ENCODE data around the gene RAB31.
A peak's percentile ranks its signal among the peaks of the same experiment; 100 is the strongest.

Gene RAB31

GRCh38 chr18:9694174-9694573 is 13.9 kb upstream of the RAB31 start:
- no peak for DNase-seq

DNA sequence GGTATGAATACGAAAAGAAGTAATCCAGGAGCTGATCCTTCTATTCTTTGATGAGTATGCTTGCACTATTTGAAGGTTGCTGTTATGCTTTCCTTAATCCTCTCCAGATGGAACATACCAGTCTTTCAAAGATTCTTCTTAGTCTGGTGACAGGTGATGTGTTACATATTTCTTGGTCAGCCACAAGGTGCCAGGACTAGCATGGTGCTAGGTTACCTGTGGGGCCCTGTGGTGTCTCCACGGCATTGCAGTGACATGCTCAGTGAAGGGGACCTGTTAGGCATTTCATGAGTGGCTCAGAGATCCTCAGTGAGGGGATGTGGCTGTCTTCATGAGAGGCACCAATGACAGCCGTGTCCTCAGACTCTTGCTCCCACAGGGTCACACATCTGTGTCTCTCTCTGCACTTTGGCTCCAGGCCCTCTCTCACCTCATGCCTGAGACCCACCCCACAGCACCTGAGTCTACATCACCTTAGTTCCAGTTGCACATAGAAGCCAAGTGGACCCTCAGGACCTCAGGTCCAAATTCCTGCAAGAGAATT is 13.1 kb upstream of the RAB31 start:
- DNase-seq: no peak

GRCh38 chr18:9695605-9696004 is 12.5 kb upstream of the RAB31 start:
- no peak for DNase-seq

DNA sequence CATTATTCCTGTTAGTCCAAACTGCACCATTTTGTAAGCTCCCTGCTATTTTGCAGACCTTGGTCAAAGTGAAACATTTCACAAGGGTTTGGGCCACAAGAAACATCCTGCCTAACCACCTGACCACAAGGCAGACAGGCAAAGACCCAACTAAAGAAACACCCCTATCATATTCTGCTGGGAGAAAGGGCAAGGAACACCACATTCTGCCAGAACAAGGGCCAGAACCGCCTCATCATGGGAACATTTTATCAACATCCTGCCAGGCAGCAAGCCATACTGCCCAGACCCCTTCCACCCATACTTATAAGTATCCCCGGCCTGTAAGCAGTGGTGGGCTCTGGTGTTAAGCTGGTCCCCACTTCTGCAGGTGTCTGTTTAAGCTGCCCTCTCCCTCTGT is 12.0 kb upstream of the RAB31 start:
- no peak for DNase-seq

- no peak for DNase-seq
These were observed 11.4 kb upstream of the RAB31 start for GRCh38 chr18:9696701-9697100.

DNA sequence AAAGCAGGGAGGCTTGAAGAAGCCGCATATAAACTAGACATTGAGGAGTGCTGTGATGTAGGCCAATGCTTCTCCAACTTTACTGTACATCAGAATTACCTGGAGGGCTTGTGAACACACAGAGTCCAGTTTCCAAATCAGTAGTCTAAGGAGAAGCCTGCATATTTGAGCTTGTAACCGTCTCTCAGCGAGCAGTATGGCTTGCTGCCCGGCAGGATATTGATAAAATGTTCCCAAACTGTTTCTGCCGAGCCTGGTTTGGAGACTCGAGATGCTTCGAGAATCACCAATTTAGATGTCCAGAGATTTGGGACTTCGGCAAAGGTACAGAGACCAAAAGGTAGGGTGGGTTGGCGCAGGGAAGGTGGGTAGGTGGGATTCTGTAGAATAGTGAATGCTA is 11.0 kb upstream of the RAB31 start:
- DNase-seq: no peak

GRCh38 chr18:9698497-9698896 is 9.6 kb upstream of the RAB31 start:
- no peak for DNase-seq

DNA sequence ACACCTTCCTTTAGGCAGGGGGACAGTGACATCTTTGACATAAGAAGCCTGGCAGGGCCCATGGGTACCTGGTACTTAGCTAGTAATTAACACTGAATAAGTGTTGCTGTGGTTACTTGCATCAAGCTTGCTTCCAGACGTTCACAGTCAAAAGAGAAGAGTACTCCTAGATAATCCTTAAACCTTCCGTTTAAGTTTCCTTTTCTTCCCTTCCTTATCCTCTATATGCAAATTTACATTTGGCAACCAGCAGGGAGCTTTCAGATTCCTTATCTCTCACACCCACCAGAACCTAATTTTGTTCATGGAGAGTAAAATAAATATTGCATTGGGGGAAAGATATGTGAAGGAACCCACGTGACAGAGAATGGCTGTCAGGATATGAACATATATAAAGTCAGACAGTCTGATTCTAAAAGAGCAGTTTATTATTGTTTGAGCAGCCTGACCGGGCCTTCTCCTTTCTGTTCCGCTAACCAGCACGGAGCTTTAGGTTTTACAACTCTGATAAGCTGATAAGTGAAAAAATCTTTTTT is 7.8 kb upstream of the RAB31 start:
- DNase-seq: no peak

- peak; percentile 48 to 66 for DNase-seq
These were observed 6.3 kb upstream of the RAB31 start for GRCh38 chr18:9701609-9702349.

DNA sequence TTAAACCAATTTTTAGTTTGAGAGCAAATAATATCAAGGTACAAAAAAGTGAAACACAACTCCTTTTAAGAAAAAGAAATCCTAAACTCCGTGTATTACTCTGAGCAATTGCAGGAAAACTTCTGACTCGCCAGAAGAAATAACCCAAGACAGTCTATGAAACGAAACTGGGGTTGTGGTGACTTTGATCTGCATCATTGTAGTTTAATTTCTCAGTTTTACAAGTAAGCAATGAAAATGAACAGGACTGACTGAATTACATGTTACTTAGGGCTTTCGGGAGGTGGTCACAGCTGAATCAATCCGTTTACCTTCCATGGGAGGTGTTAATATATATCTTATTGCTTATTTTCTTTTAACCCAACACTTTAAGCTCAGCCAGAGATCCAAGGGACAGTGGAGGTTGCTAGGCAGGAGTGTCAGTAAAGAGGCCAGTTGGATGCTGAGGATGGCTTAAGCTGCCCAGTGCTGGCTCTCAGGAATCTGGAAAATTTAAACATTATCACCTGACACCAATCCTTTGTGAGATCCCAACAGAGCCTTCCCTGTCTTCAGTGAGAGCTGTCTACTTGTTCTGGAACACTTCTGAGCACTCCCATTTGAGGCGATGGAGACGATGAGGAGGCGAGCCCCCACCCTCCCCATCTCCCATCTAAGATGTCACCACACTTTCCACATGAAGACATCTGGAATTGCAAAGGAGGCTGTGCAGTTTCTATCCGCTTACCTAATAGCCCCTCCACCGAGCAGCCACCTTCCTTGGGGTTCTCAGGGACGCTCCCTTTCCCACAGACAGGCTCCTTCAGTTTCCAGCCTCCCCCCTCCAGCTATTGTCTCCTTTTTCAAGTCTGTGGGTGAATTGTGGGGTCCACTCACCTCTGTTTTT is 3.6 kb upstream of the RAB31 start:
- DNase-seq: no peak

DNA sequence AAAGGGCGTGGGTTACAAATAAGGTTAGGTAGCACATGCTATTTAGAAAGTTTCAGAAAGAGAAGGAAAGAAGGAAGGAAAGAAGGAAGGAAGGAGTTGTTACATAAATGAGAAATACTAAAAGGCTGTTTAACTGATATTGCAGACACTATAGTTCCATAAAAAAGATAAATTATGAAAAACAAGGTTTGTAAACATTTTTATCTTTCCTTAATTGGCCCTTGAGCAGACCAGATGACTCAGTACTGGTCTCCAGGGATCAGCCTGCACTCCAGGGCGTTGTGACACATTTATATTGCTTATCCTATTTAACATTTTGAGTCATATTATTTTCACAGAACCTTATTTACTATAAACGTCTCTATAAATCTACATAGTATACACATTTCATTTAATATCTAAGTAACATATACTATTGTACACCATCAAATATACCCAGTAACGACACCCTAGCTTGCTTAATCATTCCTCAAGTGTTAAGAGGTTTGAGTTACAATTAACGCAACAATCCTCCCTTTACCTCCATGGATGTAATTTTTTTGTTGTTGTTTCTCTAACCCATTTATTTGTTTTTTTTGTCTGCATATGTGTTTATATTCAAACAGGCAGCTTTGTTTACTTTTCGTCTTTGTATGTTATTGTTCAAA is 2.8 kb upstream of the RAB31 start:
- DNase-seq: no peak

- DNase-seq: no peak
These were observed 1.8 kb upstream of the RAB31 start for GRCh38 chr18:9706081-9706935.

GRCh38 chr18:9707381-9708056 is 582 bp upstream of the RAB31 start:
- DNase-seq: no peak

DNA sequence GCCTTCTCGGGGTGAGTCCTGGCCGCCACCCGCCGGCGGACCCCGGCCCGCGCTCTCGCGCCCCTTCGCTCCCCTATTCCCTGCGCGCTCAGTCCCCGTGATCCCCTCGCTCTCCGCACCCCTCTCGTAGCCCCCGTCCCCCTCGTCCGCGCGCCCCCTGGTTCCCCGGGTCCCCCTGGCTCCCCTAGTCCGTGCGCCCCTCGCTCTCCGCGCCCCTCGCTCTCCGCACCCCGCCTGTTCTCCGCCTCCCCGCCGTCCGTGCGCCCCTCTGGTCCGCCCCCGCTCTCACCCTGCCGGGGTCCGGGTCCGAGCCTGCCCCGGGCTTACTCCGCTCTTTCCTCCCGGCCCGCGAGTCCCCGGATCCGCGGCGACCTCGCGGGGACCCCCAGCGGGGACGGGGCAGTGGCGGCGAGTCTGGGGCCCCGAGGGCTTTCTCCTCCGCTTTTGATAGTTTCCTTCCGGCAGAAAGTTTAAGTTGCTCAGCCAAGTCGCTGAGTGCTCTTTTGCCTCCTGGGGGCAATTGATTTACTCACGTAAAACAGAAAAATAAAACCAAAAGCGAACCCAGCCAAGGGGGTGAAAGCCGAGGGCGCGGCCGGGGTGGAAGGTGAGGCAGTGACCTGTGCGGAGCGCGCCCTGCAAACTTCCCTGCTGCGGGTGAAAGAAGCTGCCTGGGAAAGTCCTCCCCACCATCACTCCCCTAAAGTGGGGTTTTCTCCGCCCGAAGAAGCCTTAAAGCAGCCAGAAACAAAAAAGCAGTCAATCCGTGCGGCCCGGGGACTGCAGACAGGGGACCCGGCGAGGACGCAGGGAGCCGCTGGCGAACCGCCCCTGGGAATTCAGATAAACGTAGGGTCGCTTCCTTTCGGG is 568 bp downstream of the RAB31 start:
- DNase-seq: peak; percentile 18 to 29

- DNase-seq: peak in 1 of 2 experiments; percentile 31
These were observed 1.3 kb downstream of the RAB31 start for GRCh38 chr18:9709304-9709877.

DNA sequence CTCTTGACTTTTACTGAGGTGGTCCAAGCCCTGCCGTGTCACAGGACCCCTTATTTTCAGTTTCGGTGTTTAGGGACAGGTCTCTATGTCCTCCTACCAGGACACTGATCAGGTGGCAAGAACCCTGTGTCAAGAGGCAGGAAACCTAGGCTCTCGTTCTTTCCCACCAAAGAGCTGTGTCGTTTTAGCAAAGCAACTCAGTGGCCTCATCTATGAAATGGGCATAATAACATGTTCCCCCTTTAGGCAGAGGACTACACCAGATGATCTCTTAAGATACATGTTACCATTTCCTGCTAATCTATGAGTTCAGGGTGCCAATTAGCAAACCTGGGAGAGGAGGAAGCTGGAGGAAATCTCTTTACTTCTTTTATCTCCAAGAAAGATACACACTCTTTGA is 1.9 kb downstream of the RAB31 start:
- no peak for DNase-seq

DNA sequence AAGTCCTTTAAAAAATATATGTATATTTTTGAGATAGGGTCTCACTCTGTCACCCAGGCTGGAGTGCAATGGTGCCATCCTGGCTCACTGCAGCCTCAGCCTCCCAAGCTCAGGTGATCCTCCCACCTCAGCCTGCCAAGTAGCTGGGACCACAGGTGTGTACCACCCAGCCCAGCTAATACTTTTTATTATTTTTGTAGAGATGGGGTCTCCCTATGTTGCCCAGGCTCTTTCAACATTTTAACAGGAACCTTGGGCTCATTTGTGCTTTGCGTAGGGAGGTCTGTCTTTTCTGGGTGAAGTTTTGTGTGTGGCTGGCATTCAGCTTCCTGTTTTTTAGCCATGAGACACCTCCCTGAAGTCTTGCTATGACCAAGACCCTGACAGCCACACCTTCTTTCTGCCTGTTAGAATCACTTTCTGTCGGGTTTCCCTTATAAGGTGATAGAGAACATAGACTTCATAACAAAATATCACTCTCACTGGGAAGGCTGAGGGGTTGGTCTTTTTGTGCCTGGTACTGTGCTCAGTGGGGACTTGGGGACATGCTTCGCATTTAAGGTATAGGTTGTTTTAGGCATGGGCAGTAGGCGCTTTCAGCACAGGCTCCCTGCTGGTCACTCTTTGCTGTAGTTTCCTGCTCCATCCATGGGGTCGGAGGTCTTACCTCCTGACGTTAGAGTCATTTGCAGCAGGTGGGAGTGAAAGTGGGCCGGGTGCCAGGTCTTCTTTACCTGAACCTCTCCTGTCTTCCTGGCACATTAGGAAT is 3.4 kb downstream of the RAB31 start:
- peak; percentile 56 to 57 for DNase-seq

DNA sequence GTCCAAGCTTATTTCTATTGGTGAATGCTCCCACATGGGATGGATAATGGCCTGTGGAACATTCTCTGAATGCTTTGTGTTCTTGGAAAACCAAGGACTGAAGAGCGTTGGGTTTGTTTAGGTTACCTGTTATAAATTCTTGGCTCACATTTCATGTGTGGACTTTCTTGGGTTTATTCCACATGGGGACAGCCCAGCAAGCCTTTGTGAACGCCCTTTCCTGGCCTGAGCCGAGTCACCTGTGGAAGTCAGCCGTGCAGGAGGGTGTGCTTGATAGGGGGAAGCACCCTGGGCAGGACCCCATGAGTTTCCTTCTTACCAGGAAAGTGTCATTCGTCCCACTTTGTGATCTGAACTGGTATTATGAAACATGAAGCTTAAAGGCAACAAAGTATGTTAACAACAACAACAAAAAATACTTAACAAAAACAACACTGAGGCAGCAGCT is 4.1 kb downstream of the RAB31 start:
- no peak for DNase-seq

- DNase-seq: peak in 1 of 2 experiments; percentile 17
These were observed 4.5 kb downstream of the RAB31 start for GRCh38 chr18:9712611-9713010.

Measured in Kasumi-1 (cell line).